HG03025 (cell line): ENCODE measurements around the gene MT1E.
"Not testable (repeated sequence)": the region's sequence is repeated elsewhere in the genome, so short reads cannot be mapped to it uniquely, and the experiment has no call there.

ENCODE experiments used
- ATAC-seq: cut with Tn5 transposase; IDR thresholded peaks from one replicate; pipeline ENCODE4 v1.9.1; 2021; ENCODE audit warnings: mild to moderate bottlenecking, moderate library complexity; ENCODE audit not compliant: unreplicated experiment, low FRiP score

Gene MT1E

DNA sequence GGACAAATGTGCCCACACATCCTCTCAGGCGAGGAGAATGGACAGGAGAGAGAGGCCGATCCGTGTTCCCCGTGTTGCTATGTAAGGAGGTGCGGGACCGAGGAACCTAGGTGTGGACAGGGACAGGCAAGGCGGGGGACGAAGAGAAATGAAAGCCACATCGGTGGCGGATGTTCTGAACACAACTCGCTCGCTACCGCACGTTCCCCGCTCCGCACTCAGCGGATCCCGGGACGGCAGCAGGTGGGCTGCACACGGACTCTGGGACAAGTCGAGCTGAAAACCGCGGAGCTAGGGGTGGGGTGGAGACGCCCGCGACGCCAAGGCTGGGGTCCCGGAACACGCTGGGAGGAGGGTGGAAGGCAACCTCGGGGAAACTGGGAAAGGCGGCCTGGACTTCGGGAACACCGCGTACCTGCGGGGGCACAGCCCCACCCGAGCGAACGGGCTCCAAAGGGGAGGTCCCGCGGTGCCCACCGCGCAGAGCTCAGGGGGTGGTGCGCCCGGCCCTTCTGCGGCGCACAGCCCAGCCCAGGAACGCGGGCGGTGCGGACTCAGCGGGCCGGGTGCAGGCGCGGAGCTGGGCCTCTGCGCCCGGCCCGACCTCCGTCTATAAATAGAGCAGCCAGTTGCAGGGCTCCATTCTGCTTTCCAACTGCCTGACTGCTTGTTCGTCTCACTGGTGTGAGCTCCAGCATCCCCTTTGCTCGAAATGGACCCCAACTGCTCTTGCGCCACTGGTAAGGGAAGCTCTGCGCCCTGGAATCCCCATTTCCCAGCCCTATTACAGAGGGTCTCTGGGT, at the start of gene MT1E:
TSS of gene MT1E (plus strand) at position 642 of the 803 bp plus-strand sequence. CDS start at position 713, 71 bp downstream.
- ATAC-seq, result no peak

DNA sequence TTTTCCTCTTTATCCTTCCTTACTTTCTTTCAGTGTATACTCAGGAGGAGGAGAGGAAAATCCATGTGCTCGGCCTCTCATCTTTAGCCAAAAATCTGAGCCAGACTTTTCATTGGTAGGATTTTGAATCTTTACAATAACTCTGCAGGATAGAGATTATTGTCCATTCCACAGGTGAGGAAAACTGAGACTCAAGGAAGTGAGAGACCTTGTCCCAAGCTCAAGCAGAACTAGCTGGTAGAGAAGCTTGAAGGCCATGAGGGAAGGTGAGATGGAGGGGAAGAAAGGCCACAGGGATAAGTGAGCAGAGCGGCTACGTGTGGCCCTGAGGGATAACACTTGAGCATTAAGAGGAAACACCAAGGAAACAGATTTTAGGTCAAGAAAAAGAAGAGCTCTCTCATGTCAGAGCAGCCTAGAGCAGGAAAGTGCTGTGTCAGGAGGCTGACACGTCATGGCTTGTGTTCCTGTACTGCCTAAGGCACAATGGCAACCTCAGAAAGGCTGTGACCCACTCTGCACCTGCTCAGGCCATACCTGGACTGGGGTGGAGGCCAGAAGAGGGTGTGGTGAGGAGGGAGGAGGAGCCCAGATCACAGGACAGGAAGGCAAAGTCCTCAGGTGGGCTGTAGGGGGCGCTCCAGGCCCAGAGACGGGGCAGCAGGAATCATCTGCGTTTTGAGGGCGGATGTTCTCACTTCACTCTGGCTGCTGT, 48.8 kb upstream of the MT1E start:
- no peak for ATAC-seq

DNA sequence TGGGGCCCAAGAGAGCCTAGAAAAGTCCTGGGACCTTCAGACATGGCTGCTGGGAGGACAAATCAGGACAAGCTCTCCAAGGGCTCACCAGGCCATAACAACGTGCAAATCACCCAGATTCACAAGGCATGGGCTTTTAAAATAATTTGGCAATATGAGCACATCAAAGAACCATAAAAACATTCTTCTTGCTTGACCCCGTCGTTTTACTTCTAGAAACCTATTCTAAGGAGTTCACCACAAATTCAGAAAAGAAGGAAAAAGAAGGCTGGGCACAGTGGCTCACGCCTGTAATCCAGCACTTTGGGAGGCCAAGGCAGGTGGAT, 48.3 kb upstream of the MT1E start:
- no peak for ATAC-seq

DNA sequence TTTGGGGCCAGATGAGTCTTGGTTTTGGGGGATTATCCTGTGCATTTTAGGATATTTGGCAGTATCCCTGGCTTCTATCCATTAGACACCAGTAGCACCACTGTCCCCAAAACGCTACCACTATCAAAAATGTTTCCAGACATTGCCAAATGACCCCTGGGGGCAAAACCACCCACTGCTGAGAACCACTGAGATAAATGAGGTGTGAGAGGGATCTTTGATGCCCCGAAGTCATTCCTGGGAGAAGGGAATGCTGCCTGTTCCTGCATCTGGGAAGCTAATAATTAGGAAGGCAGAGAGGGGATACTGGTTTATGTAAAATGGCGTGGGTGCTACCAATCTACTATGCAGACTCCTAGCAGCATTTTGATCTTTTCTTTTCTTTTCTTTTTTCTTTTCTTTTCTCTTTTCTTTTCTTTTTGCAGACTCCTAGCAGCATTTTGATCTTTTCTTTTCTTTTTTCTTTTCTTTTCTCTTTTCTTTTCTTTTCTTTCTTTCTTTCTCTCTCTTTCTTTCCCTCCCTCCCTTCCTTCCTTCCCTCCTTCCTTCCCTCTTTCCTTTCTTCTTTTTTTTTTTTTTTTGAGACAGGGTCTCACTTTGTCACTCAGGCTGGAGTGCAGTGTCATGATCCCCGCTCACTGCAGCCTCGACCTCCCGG, 45.1 kb upstream of the MT1E start:
- ATAC-seq, result no peak

DNA sequence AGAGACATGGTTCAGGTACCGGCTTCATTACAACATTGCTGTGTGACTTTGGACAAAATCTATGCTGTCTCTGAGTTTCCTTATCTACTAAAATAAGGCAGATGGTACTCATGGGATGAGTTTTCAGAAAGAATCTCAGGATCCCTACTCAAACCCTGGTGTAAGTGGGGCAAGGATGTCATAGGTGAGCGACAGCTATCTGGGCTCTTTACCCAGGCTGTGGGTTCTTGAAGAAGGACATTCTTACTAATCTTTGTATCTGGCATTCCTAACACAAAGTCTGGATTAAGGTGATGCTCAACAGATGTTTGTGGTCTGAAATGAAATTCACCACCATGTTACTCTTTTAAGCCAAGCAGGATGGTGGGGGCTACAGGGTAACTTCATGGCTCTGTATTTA, 42.7 kb upstream of the MT1E start:
- not testable (repeated sequence) for ATAC-seq

DNA sequence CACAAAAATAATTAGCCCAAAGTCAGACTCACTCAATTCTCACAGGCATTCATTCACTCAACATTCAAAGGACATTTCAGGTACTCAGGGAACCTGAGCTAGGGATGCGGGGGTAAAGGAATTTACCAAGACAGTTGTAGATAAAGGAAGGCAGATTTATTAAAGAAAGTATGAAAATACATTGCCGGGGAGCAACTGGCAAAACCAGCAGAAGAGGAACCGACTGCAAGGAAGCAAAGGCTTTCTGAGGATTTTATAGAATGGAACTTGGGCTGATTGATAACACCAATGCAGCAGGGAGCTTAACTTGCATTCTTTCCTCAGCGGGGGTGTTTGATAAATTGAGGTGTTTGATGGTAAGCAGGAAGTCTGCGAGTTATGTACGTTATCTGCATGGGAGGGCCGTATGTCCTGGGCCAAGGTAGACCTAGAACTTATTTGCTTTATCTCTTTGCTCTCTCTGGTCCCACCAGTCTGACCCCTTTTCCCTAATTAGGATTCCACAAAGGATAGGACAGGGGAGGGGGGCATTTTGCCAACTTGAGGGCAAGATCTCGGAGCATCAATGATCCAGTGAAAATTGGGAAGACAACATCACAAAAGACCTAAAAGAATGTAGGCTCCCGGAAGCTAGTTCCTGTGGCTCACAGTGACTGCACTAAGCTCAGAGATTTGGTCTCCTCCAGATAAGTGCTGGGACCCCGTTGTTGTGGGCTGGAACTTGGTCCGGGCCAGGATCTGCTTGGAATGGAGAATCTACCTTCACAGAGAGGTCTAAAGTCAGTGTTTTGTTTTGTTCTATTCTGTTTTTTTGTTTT, 42.0 kb upstream of the MT1E start:
- ATAC-seq, result no peak

DNA sequence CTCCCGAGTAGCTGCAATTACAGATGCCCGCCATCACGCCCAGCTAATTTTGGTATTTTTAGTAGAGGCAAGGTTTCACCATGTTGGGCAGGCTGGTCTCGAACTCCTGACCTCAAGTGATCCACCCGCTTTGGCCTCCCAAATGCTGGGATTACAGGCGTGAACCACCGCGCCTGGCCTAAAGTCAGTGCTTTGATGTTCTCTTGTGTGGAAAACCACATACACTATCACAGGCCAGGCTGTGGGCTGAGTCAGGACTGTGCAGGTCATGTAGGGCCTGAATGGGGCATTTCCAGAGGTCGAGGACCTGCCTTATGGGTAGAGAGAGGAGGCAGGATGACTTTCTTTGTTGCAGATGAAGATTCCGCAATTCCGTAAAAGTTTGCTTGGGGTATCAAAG, 41.3 kb upstream of the MT1E start:
- ATAC-seq, result no peak

DNA sequence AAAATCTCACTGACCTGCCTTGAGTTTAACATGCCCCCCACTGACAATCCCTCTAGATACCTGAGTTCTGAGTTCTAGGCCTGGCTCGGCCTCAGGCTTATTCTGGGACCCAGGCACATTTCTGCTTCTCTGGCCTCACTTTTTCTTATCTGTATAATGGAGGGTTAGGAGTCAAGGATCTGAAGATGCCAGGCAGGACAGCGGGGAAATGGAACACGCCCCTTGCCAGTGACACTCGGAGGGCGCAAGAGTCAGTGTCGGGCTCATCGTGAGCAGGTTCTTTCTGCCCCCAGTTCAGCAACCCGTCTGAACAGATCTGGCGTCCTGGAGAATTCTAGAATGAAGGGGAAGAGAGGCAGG, 36.8 kb upstream of the MT1E start:
- no peak for ATAC-seq

DNA sequence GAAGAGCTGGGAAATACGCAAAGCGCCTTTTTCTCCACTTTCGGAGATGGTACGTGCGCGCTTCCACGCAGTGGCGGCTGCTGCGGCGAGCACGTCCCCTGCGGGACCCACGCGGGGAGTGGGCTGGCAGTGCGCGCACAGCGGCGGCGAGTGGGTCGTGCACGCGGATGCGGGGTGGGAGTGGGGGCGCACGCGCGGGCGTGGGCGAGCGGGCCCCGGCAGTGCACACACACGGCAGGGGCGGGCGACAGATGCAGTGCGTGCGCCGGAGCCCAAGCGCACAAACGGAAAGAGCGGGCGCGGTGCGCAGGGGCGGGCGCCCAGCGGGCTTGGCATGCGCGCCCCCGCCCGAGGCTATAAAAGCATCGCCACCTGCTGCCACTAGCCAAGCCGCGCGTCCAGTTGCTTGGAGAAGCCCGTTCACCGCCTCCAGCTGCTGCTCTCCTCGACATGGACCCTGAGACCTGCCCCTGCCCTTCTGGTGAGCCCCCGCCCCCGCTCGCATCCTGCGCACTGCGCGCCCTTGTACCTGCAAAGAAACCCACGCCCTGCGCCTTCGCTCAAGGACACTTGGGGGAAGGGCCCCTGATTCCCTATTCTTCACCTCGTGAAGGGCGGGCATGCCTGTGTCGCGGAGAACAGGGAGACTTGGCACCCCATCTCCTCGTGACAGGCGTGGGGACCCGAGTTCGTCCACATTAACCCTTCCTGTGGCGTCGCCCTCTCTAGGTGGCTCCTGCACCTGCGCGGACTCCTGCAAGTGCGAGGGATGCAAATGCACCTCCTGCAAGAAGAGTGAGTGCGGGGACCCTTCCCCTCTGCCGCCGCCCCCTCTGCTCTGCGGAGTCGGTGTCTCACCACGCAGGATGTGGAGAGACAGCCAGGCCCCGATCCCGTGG, 36.2 kb upstream of the MT1E start, which contains the start of gene MT3:
TSS of gene MT3 (plus strand) at position 388 of the 899 bp plus-strand sequence. CDS start at position 451, 63 bp downstream.
- ATAC-seq, result no peak

DNA sequence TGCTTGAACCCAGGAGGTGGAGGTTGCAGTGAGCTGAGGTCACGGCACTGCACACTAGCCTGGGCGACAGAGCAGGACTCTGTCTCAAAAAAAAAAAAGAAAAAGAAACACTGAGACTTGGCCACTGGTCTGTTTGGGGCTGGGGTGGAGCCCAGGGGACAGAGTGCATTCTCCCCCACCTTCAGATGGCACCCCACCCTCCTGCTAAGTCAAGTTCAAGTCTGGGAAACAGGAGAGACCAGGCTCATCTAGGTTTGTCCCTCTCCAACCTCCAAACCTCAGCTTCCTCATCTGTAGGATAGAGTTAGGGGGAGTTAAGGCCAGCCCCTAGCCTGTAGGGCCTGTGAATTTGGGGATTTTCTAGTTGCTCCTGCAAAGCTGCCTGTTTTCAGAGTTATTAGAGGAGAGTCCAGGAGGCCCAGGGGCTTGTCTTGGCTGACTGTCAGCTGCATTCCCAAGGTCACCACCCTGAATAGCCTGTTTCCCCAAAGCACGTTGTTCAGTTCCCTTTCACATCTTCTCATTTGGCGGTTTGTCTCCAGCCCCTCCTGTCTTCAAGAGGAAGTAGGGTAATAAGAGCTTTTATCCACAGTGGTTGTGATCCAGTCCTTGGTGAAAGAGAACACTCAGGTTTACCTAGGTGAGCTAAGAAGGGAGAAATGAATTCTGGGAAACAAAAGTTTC, 34.1 kb upstream of the MT1E start:
- no peak for ATAC-seq

DNA sequence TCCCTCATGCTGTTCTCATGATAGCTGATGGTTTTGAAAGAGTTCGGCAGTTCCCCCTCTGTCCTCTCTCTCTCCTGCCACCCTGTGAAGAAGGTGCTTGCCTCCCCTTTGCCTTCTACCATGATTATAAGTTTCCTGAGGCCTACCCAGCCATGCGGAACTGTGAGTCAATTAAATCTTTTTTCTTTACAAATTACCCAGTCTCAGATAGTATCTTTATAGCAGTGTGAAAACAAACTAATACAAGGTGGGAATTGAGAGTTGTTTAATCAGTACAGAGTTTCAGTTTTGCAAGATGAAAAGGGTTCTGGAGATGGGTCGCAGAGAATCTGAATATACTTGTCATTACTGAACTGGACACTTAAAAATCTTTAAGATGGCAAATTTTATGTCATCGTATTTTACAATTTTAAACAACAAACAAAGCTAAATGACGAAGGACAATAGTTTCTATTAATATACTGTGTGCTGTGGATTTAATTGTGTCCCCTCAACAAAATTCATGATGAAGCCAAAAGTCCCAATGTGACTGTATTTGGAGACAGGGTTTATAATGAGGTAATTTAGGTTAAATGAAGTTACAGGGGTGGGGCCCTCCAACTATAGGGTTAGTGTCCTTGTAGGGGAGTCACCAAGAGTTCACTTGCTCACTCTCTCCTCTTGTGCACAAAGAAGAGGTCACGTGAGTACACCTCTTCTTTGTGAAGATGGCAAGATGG, 31.8 kb upstream of the MT1E start:
- no peak for ATAC-seq

DNA sequence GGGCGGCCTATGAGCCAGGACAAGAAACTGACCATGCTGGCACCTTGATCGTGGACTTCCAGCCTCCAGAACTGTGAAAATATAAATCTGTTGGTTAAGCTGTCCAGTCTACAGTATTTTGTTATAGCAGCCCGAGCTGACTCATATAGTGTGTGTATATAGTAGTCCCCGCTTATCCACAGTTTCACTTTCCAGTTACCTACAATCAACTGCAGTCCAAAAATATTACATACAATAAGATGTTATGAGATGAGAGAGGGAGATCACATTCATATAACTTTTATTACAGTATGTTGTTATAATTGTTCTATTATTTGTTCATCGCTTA, 31.3 kb upstream of the MT1E start:
- ATAC-seq, result no peak

DNA sequence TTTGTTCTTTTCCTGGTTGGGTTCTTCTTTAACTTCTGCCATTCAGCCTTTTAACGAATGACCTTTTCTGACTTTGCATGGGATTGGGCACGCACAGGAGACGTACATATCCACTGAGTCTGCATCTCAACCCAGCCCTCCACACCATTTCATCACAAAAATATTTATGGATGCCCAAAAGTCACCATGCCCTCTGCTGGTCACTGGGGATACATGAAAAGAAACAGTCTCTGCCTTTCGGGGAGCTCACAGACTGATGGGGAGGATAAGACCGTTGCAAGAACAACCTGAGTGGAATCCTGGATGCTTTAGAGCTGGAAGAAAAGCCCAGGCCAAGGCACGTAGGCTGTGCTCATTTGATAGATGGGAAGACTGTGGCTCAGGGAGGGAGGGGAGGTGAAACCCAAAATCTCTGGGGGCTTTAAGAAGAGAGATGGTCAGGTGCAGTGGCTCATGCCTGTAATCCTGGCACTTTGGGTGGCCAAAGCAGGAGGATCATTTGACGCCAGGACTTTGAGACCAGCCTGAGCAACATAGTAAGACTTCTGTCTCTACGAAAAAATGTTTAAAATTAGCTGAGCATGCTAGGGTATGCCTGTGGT, 25.1 kb upstream of the MT1E start:
- no peak for ATAC-seq

DNA sequence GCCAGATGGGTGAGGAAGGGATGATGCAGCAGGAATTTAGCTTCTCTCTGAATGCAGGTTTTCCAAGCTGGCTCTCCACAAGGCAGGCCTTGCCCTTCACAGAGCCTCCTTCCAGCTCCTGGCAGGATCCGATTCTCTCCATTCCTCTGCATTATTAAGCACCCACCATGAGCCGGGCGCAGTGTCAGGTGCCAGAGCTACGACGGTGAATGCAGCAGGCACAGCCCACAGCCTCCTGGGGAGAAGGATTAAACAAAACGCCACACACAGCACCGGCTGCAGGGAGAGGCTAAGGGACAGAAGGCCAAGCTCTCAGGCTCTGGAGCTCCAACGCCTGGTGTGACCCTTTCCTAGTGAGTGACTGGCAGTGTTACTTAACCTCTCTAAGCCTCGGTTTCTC, 24.3 kb upstream of the MT1E start:
- no peak for ATAC-seq

DNA sequence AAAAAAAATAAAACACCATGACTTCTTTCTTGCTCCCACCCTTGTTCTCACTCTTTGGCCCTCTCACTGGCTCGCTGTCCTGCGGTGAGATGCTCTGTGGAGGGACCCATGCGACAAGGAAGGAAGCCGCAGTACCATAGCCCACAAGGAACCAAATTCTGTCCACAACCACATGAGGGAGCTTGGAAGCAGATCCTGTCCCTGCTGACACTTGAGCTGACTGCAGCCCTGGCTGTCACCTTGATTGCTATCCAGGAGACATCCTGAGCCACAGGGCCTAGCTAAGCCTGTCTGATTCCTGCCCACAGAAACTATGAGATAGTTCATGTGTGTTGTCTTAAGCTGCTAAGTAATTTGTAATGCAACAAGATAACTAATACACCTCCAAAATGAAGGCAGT, 22.0 kb upstream of the MT1E start:
- ATAC-seq, result no peak

DNA sequence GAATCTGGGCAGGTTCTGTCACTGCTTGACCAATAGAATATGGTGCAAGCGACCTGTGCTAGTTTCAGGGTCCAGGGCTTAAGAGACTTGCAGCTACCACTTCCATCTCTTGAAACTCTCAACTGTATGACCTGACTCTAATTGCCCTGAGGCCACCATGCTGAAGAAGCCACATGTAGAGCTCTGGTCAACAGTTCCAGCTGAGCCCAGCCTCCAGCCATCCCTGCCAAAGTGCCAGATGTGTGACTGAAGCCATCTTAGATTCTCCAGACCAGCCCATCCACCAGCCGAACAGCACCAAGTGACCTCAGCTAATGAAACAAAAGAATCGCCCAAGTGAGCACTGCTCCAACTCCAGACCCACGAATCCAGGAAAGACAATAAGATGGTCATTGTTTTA, 20.6 kb upstream of the MT1E start:
- no peak for ATAC-seq

DNA sequence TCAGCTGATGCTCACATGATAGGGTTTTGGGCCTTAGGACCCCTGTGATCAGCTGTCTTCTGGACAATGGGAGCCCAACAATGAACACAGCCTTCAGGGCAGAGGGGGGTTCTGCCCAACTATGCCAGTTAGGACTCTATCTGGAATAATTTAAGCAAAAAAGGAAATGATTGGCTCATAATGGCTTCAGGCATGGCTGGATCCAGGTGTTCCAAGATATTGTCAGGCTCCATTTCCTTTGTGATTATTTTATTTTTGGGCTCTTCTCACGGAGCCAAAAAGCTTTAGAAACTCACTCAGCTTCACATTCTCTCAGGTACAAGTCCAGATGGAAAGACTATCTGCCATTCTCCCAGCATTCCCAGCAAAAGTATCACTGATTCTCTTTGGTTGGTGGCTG, 20.1 kb upstream of the MT1E start:
- ATAC-seq, result no peak

DNA sequence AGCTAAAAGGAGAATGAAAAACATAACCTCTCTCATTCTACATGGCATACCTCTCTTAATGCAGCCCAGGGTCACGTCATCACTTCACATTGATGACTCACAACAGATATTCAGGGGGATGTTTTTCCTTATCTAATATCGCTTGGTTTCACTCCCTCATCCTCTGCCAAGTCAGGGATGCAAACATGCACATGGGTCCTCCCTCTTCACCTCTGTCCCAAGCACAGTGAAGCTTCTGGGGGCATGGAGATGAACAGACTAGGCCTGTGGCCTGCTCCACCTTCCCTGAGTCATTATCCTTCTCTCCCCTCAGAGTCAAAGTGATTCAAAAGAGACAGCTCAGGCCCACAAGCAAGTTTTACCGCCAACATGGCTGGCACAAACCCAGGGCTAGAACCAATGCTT, 19.5 kb upstream of the MT1E start:
- ATAC-seq, result no peak
